ENCODE measurements around the gene RAI14. TPM values are rescaled to one million over a fixed set of nuclear protein-coding genes. Genes with fewer than 3 reads are reported as not detected.

The RAI14 gene
- total and polyA plus RNA-seq, 7 experiments from 2014 or later, result 0.32 to 0.98 (median 0.89) TPM; not detected in 4

DNA sequence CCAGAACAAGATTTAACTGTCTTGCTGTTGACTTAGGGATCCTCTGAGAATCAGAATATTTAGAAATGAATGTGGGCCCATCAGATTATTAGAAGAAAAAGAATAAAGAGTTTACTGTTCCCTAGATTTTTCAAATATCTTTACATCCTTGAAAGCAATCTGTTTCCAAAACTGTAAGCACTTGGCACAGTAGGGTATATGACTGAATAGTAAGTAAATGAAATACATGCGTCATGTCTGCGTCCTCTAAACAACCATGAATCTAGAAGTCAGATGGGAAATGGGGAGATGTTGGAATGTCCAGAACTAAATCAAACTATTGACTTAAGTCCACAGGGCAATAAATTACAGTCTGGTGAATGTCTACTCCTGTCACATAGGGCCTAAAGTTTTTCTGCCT is 209.0 kb downstream of the RAI14 start:
- ChIA-PET CTCF (no interaction called here), POLR2A (no interaction called here)
- intact Hi-C loops (cut with micrococcal nuclease), result no loop called here
- H3K4me3 Mint-ChIP-seq, result no peak overlapping the region
- DNase-seq (no peak), ATAC-seq (no peak)
- H3K27ac Mint-ChIP-seq, result no peak overlapping the region
- H3K27ac ChIP-seq (ENCODE audit: low read depth, low read length), result no peak overlapping the region
- no peaks in the 10 kb centered on the region for H3K27me3 ChIP-seq (ENCODE audit: control insufficient read depth in 2 of 2, insufficient read depth in 2 of 2, low read length in 2 of 2)
- H3K36me3 Mint-ChIP-seq, result peaks cover 0 to 9% (median 0%) of the 10 kb centered on the region in 5 donors
- H3K9me3 Mint-ChIP-seq, result peaks cover 0 to 2% (median 0%) of the 10 kb centered on the region in 11 donors
- no peaks in the 10 kb centered on the region for H3K4me1 Mint-ChIP-seq
- no peaks in the 10 kb centered on the region for H3K36me3 ChIP-seq (ENCODE audit: control insufficient read depth in 2 of 3, insufficient read depth in 3 of 3, low read length in 3 of 3)
- no peaks in the 10 kb centered on the region for H3K4me1 ChIP-seq (ENCODE audit: control insufficient read depth in 2 of 2, insufficient read depth in 2 of 2, low read length in 2 of 2)
- H3K9me3 ChIP-seq (ENCODE audit: control insufficient read depth in 2 of 3, low read length in 3 of 3), result no peaks in the 10 kb centered on the region
- no peak overlapping the region for H3K4me3 ChIP-seq (ENCODE audit: low read length)
- H3K27me3 Mint-ChIP-seq, result peaks cover 0 to 10% (median 0%) of the 10 kb centered on the region in 5 donors

GRCh38 chr5:34866989-34867471 is 210.9 kb downstream of the RAI14 start:
- ChIA-PET POLR2A (no interaction called here), CTCF (no interaction called here)
- no peaks in the 10 kb centered on the region for H3K9me3 ChIP-seq (ENCODE audit: control insufficient read depth in 2 of 3, low read length in 3 of 3)
- no peaks in the 10 kb centered on the region for H3K36me3 ChIP-seq (ENCODE audit: control insufficient read depth in 2 of 3, insufficient read depth in 3 of 3, low read length in 3 of 3)
- H3K4me1 ChIP-seq (ENCODE audit: control insufficient read depth in 2 of 2, insufficient read depth in 2 of 2, low read length in 2 of 2), result no peaks in the 10 kb centered on the region
- Mint-ChIP-seq H3K27me3 (peaks cover 0 to 10% (median 0%) of the 10 kb centered on the region in 5 donors), H3K4me1 (no peaks in the 10 kb centered on the region), H3K4me3 (no peak overlapping the region), H3K9me3 (peaks cover 0 to 2% (median 0%) of the 10 kb centered on the region in 11 donors), H3K27ac (no peak overlapping the region), H3K36me3 (peaks cover 0 to 9% (median 0%) of the 10 kb centered on the region in 5 donors)
- no peak overlapping the region for H3K4me3 ChIP-seq (ENCODE audit: low read length)
- DNase-seq, result no peak
- no peaks in the 10 kb centered on the region for H3K27me3 ChIP-seq (ENCODE audit: control insufficient read depth in 2 of 2, insufficient read depth in 2 of 2, low read length in 2 of 2)
- no peak overlapping the region for H3K27ac ChIP-seq (ENCODE audit: low read depth, low read length)
- intact Hi-C loops (cut with micrococcal nuclease), result no loop called here
- ATAC-seq, result no peak

- Mint-ChIP-seq H3K27ac (no peak overlapping the region), H3K27me3 (peaks cover 0 to 10% (median 0%) of the 10 kb centered on the region in 5 donors), H3K4me1 (no peaks in the 10 kb centered on the region), H3K4me3 (no peak overlapping the region), H3K9me3 (peaks cover 0 to 2% (median 0%) of the 10 kb centered on the region in 11 donors), H3K36me3 (peaks cover 0 to 9% (median 0%) of the 10 kb centered on the region in 5 donors)
- ChIA-PET CTCF (interaction anchor here (1.1 kb wide), 1 partner anchor 31 kb away, joined by 3 read pairs; no protein-coding TSS in a partner anchor), POLR2A (no interaction called here)
- Histone ChIP-seq H3K27ac (ENCODE audit: low read depth, low read length) (no peak overlapping the region), H3K36me3 (ENCODE audit: control insufficient read depth in 2 of 3, insufficient read depth in 3 of 3, low read length in 3 of 3) (no peaks in the 10 kb centered on the region), H3K9me3 (ENCODE audit: control insufficient read depth in 2 of 3, low read length in 3 of 3) (no peaks in the 10 kb centered on the region), H3K4me3 (ENCODE audit: low read length) (no peak overlapping the region), H3K27me3 (ENCODE audit: control insufficient read depth in 2 of 2, insufficient read depth in 2 of 2, low read length in 2 of 2) (no peaks in the 10 kb centered on the region), H3K4me1 (ENCODE audit: control insufficient read depth in 2 of 2, insufficient read depth in 2 of 2, low read length in 2 of 2) (no peaks in the 10 kb centered on the region)
- intact Hi-C loops (cut with micrococcal nuclease), result no loop called here
- DNase-seq, result no peak
- ATAC-seq, result no peak
Measured at GRCh38 chr5:34867660-34868059, 211.5 kb downstream of the RAI14 start.

- no peak for DNase-seq
- ChIA-PET POLR2A (no interaction called here), CTCF (interaction anchor here (0.6 to 1.1 kb wide), 2 partner anchors 27 to 29 kb away, joined by 3 read pairs; no protein-coding TSS in a partner anchor)
- no peaks in the 10 kb centered on the region for H3K9me3 ChIP-seq (ENCODE audit: control insufficient read depth in 2 of 3, low read length in 3 of 3)
- no peaks in the 10 kb centered on the region for H3K4me1 ChIP-seq (ENCODE audit: control insufficient read depth in 2 of 2, insufficient read depth in 2 of 2, low read length in 2 of 2)
- intact Hi-C loops (cut with micrococcal nuclease), result no loop called here
- no peak overlapping the region for H3K27ac Mint-ChIP-seq
- H3K27me3 Mint-ChIP-seq, result peaks cover 0 to 12% (median 4%) of the 10 kb centered on the region in 5 donors
- H3K36me3 Mint-ChIP-seq, result peaks cover 0 to 9% (median 0%) of the 10 kb centered on the region in 5 donors
- H3K27me3 ChIP-seq (ENCODE audit: control insufficient read depth in 2 of 2, insufficient read depth in 2 of 2, low read length in 2 of 2), result no peaks in the 10 kb centered on the region
- H3K4me3 ChIP-seq (ENCODE audit: low read length), result no peak overlapping the region
- ATAC-seq, result no peak
- H3K27ac ChIP-seq (ENCODE audit: low read depth, low read length), result no peak overlapping the region
- H3K4me1 Mint-ChIP-seq, result no peaks in the 10 kb centered on the region
- peaks cover 0 to 2% (median 0%) of the 10 kb centered on the region in 11 donors for H3K9me3 Mint-ChIP-seq
- H3K36me3 ChIP-seq (ENCODE audit: control insufficient read depth in 2 of 3, insufficient read depth in 3 of 3, low read length in 3 of 3), result no peaks in the 10 kb centered on the region
- H3K4me3 Mint-ChIP-seq, result no peak overlapping the region
Measured at GRCh38 chr5:34868791-34869190, 212.7 kb downstream of the RAI14 start.

DNA sequence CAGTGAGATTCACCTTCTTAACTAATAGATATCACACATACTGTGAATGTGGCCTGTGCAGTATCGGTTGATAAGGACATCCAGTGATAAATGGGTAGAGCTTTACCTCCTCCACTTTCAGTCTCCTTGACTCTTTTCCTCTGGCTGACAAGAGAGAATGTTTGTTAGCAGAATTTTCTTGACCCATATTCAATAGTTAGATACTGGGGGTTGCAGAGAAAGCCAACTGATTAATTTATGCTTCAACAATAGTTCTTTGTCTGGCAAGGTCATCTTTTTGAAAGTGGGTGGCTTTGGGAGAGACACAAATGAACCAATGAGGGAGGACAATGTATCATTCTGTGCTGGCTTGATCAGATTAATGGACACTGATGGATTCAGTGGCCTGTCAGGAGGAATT is 213.1 kb downstream of the RAI14 start:
- Mint-ChIP-seq H3K27ac (no peak overlapping the region), H3K27me3 (peaks cover 0 to 12% (median 4%) of the 10 kb centered on the region in 5 donors), H3K4me1 (no peaks in the 10 kb centered on the region), H3K4me3 (no peak overlapping the region), H3K36me3 (peaks cover 0 to 9% (median 0%) of the 10 kb centered on the region in 5 donors), H3K9me3 (peaks cover 0 to 2% (median 0%) of the 10 kb centered on the region in 11 donors)
- no peaks in the 10 kb centered on the region for H3K4me1 ChIP-seq (ENCODE audit: control insufficient read depth in 2 of 2, insufficient read depth in 2 of 2, low read length in 2 of 2)
- no peaks in the 10 kb centered on the region for H3K27me3 ChIP-seq (ENCODE audit: control insufficient read depth in 2 of 2, insufficient read depth in 2 of 2, low read length in 2 of 2)
- no peak overlapping the region for H3K4me3 ChIP-seq (ENCODE audit: low read length)
- POLR2A ChIA-PET, result no interaction called here
- no peak overlapping the region for H3K27ac ChIP-seq (ENCODE audit: low read depth, low read length)
- intact Hi-C loops (cut with micrococcal nuclease), result no loop called here
- CTCF ChIA-PET, result no interaction called here
- no peaks in the 10 kb centered on the region for H3K9me3 ChIP-seq (ENCODE audit: control insufficient read depth in 2 of 3, low read length in 3 of 3)
- no peak for ATAC-seq
- no peak for DNase-seq
- H3K36me3 ChIP-seq (ENCODE audit: control insufficient read depth in 2 of 3, insufficient read depth in 3 of 3, low read length in 3 of 3), result no peaks in the 10 kb centered on the region

- POLR2A ChIA-PET, result no interaction called here
- H3K9me3 Mint-ChIP-seq, result peaks cover 0 to 5% (median 0%) of the 10 kb centered on the region in 11 donors
- H3K4me1 ChIP-seq (ENCODE audit: control insufficient read depth in 2 of 2, insufficient read depth in 2 of 2, low read length in 2 of 2), result no peaks in the 10 kb centered on the region
- CTCF ChIA-PET, result interaction anchor here (0.8 kb wide), 1 partner anchor 133 kb away, joined by 6 read pairs; no protein-coding TSS in a partner anchor
- H3K27ac ChIP-seq (ENCODE audit: low read depth, low read length), result no peak overlapping the region
- no peaks in the 10 kb centered on the region for H3K4me1 Mint-ChIP-seq
- no peak overlapping the region for H3K4me3 ChIP-seq (ENCODE audit: low read length)
- H3K36me3 ChIP-seq (ENCODE audit: control insufficient read depth in 2 of 3, insufficient read depth in 3 of 3, low read length in 3 of 3), result no peaks in the 10 kb centered on the region
- no peak overlapping the region for H3K4me3 Mint-ChIP-seq
- ATAC-seq (no peak), DNase-seq (no peak)
- H3K27me3 Mint-ChIP-seq, result peaks cover 0 to 7% (median 4%) of the 10 kb centered on the region in 5 donors
- peaks cover 0 to 9% (median 0%) of the 10 kb centered on the region in 5 donors for H3K36me3 Mint-ChIP-seq
- no peaks in the 10 kb centered on the region for H3K27me3 ChIP-seq (ENCODE audit: control insufficient read depth in 2 of 2, insufficient read depth in 2 of 2, low read length in 2 of 2)
- intact Hi-C loops (cut with micrococcal nuclease), result no loop called here
- H3K9me3 ChIP-seq (ENCODE audit: control insufficient read depth in 2 of 3, low read length in 3 of 3), result no peaks in the 10 kb centered on the region
- no peak overlapping the region for H3K27ac Mint-ChIP-seq
Measured at GRCh38 chr5:34870382-34870781, 214.3 kb downstream of the RAI14 start.

DNA sequence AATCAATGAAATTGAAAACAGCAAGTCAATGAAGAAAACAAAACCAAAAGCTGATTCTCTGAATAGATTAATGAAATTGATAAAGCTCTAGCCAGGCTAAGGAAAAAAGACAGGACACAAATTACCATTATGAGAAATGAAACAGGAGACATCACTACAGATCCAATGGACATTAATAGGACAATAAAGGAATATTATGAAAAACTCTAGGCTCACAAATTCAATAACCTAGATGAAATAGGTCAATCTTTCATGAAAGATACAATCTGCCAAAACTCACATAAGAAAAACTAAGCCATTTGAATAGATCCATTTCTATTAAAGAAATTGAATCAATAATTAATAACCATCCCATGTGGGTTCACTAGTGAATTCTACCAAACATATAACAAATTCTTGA is 220.1 kb downstream of the RAI14 start:
- H3K36me3 ChIP-seq (ENCODE audit: control insufficient read depth in 2 of 3, insufficient read depth in 3 of 3, low read length in 3 of 3), result no peaks in the 10 kb centered on the region
- H3K4me3 Mint-ChIP-seq, result no peak overlapping the region
- peaks cover 0 to 24% (median 6%) of the 10 kb centered on the region in 11 donors for H3K9me3 Mint-ChIP-seq
- no peak overlapping the region for H3K27ac Mint-ChIP-seq
- ChIA-PET CTCF (no interaction called here), POLR2A (no interaction called here)
- H3K27ac ChIP-seq (ENCODE audit: low read depth, low read length), result no peak overlapping the region
- peaks cover 0 to 5% (median 0%) of the 10 kb centered on the region in 5 donors for H3K36me3 Mint-ChIP-seq
- DNase-seq (no peak), ATAC-seq (no peak)
- no peak overlapping the region for H3K4me3 ChIP-seq (ENCODE audit: low read length)
- H3K4me1 Mint-ChIP-seq, result no peaks in the 10 kb centered on the region
- H3K9me3 ChIP-seq (ENCODE audit: control insufficient read depth in 2 of 3, low read length in 3 of 3), result no peaks in the 10 kb centered on the region
- no peaks in the 10 kb centered on the region for H3K4me1 ChIP-seq (ENCODE audit: control insufficient read depth in 2 of 2, insufficient read depth in 2 of 2, low read length in 2 of 2)
- peaks cover 0 to 10% (median 4%) of the 10 kb centered on the region in 5 donors for H3K27me3 Mint-ChIP-seq
- H3K27me3 ChIP-seq (ENCODE audit: control insufficient read depth in 2 of 2, insufficient read depth in 2 of 2, low read length in 2 of 2), result no peaks in the 10 kb centered on the region
- intact Hi-C loops (cut with micrococcal nuclease), result no loop called here
